ENCODE results near the gene PELO.
A peak's percentile ranks its signal among the peaks of the same experiment; 100 is the strongest.

PELO gene

GRCh38 chr5:52773342-52773741 is 14.4 kb upstream of the PELO start:
- no peak for DNase-seq

DNA sequence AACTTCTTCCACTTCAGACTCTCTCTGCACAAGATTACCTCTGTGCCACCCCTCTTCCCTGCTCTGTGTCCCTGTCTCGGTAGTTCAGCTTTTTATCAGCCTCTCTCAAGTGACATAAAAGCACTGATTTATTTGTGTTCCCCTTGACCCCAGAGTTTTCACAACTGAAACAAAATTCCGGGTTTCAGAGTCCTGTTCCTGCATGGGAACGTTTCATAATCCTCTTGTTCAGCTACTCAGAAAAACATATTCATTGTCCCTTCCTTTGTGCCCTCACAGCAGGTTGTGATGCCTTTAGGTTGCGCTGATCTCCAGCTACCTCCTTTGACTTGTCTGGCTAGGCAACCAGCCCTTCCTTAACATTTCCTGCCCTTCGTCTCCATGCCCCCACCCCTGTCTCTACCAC is 13.7 kb upstream of the PELO start:
- DNase-seq = no peak

- no peak for DNase-seq
Measured at GRCh38 chr5:52776116-52776515, 11.6 kb upstream of the PELO start.

GRCh38 chr5:52777186-52777585 is 10.5 kb upstream of the PELO start:
- DNase-seq = no peak

DNA sequence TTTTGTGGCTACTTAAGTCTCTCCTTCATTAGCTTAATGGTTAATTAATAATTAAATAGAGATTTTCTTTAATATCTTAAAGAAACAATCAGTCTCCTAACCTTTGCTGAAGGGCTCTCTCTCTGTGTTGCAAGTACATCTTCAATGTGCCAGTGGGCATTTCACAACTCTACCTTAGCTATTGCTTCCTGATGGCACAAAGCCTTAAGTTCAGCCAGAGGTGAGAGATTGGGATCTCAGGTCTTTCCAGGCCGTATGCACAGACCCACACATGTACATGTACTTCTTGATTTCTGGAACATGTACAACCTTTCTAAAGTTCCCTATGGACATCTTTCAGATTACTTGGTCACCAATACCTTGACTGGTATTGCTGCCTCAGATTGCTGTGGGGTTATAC is 8.9 kb upstream of the PELO start:
- DNase-seq = peak; percentile 25 to 33

DNA sequence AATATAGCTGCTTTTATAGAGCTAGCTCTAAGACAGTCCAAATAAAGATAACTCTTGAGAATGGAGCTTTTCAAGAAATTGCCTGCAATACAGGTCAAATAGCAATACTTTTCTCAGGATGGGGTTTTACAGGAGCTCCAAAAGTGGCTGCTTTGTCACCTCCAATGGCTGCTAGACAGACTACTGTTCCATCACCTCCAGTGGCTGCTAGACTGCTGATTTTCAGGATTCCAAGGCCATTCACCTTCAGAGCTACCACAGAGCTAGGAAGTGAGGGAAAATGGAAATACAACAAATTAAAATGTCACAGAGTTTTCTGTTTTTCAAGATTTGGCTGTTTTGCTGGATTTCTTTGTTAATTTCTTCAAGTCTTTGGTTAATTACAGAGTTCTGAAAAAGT is 8.5 kb upstream of the PELO start:
- no peak for DNase-seq

DNA sequence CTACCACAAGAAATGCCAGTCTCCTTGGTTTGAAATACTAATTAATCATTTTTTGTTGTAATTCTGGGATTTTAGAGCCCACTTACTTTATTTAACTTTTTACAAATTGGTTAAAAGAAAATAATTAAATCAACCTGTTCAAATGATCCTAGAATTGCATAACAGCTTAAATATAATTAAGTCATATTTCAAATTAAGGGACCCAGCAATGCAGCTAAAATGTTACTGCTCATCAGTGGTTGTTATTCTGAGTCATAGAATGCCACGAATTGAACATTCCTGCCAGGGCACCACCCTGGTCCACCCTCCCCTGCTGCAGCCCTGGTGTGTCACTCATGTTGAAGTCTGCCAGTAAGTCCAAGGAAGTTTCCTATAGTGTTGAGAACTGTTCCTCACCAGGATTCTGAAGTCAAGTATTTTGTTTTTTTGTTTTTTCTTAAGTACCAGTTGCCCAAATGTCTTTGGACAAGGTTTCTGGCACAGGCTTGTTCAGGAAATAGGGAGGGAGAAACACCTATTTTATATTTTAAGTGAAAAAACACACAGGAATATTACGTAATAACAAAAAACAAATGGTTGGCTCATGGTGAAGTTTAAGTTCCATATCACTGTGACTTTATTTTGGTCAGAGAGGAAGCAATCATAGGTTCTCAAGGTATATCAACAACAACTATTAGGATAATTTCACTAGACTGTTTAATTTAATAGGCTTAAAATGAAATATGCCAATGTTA is 4.3 kb upstream of the PELO start:
- DNase-seq = no peak

DNA sequence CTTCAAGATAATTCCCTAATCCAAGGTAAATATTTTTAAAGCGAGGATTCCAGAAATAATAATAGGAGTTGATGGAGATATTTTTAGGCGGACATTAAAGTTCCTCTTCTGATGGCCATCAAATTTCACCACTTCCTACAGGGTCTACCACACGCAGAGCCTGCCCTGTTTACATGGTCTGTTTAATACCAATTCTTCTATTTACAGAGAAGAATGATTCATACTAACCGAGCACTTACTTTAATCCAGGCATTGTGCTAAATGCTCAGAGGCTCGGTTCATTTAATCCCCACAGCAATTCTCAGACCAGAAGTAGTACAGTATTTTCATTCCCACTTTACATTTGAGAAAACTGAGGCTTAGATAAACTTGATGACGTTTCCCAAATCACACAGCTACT is 3.0 kb upstream of the PELO start:
- DNase-seq = peak; percentile 42 to 48

- no peak for DNase-seq
Measured at GRCh38 chr5:52786391-52786790, 1.3 kb upstream of the PELO start.

GRCh38 chr5:52786949-52787599 is 642 bp upstream of the PELO start:
- no peak for DNase-seq

- no peak for DNase-seq
Measured at GRCh38 chr5:52788505-52788821, 747 bp downstream of the PELO start.

- no peak for DNase-seq
Measured at GRCh38 chr5:52789378-52789777, 1.7 kb downstream of the PELO start.

DNA sequence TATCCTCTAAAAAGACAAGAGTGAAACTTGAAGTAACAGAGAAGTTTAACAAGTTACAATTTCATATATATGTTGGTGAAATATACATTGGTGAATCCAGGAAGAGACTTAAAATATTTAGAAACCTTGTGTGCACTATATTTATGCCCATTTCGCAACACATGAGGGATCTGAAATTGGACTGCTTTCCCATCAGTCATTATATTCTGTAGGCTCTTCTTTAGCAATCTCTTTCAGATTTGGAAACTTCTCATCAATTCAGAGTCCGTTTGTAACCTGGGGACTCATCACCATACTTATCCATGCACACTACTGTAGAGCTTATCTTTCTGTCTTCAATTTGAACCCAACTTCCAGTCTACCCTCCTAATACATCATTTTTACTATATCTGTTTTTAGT is 2.1 kb downstream of the PELO start:
- DNase-seq = peak; percentile 29 to 41

- no peak for DNase-seq
Measured at GRCh38 chr5:52791366-52791765, 3.6 kb downstream of the PELO start.

DNA sequence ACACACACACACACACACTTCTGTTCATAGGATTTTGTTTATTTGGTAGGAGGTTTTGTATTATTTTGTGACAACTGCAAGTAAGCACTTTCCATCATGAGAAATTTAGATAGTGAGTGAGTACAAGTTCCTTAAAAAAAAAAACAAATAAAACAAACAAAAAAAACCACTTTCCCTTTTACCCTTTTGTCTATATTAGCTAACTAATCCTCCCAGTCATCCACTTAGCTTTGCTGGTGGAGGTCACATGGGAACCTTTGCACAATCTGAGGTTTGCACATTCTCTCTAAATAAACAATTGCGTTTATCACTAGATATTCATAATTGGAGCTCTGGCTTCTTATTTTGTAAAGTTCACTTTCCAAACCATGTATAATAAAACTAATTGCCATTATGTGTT is 6.8 kb downstream of the PELO start:
- peak in 1 of 2 experiments; percentile 17 for DNase-seq

DNA sequence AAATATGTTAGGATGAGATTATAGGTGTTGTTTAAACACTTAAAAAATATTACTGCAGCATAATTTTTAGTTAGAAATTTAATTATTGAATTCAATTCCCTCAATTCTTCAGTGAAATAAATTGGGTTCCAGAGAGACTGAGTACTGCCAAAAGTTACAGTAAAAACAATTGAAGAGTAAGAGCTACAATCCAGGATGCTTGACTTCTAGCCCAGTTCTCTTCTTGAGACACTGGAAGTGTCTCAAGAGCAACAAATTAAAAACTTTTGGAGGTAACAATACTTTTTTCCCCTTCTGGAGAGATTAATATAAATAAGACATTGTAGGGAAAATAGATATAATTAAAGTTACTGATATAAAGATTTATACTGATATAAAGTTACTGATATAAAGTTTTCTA is 8.3 kb downstream of the PELO start:
- DNase-seq = no peak

GRCh38 chr5:52796516-52797103 is 8.9 kb downstream of the PELO start:
- DNase-seq = no peak

DNA sequence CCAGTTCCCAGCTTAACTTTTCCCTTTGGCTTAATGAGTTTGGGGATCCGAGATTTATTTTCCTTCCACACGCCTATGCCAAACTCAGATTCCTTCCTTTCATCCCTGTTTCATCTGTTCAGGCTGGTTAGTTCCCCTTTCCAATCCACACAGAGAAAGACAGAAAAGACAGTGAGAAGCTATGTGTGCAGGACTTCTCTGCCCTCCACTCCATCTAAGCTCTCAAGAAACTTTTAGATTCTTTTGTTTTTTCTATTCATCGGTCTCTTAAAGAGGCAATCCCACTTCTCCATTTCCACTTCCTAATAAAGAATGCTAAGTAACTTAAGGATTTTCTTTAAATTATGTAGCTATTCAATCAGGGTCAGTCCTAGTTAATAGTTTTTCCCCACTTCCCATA is 11.2 kb downstream of the PELO start:
- DNase-seq = peak; percentile 19 to 20

GRCh38 chr5:52799358-52799982 is 11.8 kb downstream of the PELO start:
- peak; percentile 24 to 35 for DNase-seq

GRCh38 chr5:52799983-52800393 is 12.3 kb downstream of the PELO start:
- peak; percentile 96 to 97 for DNase-seq

DNA sequence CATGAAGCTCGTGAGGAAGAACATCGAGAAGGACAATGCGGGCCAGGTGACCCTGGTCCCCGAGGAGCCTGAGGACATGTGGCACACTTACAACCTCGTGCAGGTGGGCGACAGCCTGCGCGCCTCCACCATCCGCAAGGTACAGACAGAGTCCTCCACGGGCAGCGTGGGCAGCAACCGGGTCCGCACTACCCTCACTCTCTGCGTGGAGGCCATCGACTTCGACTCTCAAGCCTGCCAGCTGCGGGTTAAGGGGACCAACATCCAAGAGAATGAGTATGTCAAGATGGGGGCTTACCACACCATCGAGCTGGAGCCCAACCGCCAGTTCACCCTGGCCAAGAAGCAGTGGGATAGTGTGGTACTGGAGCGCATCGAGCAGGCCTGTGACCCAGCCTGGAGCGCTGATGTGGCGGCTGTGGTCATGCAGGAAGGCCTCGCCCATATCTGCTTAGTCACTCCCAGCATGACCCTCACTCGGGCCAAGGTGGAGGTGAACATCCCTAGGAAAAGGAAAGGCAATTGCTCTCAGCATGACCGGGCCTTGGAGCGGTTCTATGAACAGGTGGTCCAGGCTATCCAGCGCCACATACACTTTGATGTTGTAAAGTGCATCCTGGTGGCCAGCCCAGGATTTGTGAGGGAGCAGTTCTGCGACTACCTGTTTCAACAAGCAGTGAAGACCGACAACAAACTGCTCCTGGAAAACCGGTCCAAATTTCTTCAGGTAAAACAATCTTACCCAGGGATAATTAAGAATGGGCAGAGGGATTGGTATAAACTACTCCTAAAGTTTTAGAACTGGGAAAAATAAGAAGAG is 12.9 kb downstream of the PELO start:
- DNase-seq = peak; percentile 16 to 26

DNA sequence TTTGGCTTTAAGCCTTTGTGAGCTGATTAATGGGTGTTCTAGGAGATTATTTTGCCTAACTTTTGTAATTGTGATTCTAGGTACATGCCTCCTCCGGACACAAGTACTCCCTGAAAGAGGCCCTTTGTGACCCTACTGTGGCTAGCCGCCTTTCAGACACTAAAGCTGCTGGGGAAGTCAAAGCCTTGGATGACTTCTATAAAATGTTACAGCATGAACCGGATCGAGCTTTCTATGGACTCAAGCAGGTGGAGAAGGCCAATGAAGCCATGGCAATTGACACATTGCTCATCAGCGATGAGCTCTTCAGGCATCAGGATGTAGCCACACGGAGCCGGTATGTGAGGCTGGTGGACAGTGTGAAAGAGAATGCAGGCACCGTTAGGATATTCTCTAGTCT is 13.6 kb downstream of the PELO start:
- no peak for DNase-seq
